Neutrophil (primary cell): Measurements from ENCODE around the gene SOX12.
"Not testable (repeated sequence)": the region's sequence is repeated elsewhere in the genome, so short reads cannot be mapped to it uniquely, and the experiment has no call there.

ENCODE experiments used
- H3K27ac ChIP-seq: fragments of 200-600 bp; sonication (generic); 2 replicates; pipeline ENCODE4 v1.5.1; 2016; ENCODE audit warnings: mild to moderate bottlenecking, moderate library complexity
- H3K27me3 ChIP-seq: fragments of 200-600 bp; sonication (generic); 2 replicates; pipeline ENCODE4 v1.6.0; 2016; ENCODE audit warnings: mild to moderate bottlenecking
- H3K36me3 ChIP-seq: fragments of 200-600 bp; sonication (generic); 2 replicates; pipeline ENCODE4 v1.5.1; 2017
- H3K4me1 ChIP-seq, 2 experiments: fragments of 200-600 bp in 1 of 2; sonication (generic) in 1 of 2; 1 replicate in 1 of 2; 2 replicates in 1 of 2; pipeline versions ENCODE4 v1.5.1 to v1.6.1; 2013 to 2016; ENCODE audit warnings: low read depth in 1 of 2, low read length in 1 of 2, mild to moderate bottlenecking in 1 of 2, moderate library complexity in 1 of 2; ENCODE audit not compliant: control insufficient read depth in 1 of 2, insufficient read depth in 1 of 2
- H3K4me3 ChIP-seq, 2 experiments: fragments of 200-600 bp in 1 of 2; sonication (generic) in 1 of 2; 1 replicate in 1 of 2; 2 replicates in 1 of 2; pipeline ENCODE4 v1.5.1; 2013 to 2016; ENCODE audit warnings: low read depth in 1 of 2, low read length in 1 of 2, mild to moderate bottlenecking in 1 of 2, moderate library complexity in 1 of 2
- H3K9me3 ChIP-seq: fragments of 200-600 bp; sonication (generic); 2 replicates; pipeline ENCODE4 v1.5.1; 2016
- TF ChIP-seq, protein P1 (sequence below): fragments of 200-600 bp; sonication (generic); IDR thresholded peaks from 2 replicates; pipeline ENCODE4 v1.5.1; 2016; ENCODE audit warnings: antibody characterized with exemption

Gene SOX12

DNA sequence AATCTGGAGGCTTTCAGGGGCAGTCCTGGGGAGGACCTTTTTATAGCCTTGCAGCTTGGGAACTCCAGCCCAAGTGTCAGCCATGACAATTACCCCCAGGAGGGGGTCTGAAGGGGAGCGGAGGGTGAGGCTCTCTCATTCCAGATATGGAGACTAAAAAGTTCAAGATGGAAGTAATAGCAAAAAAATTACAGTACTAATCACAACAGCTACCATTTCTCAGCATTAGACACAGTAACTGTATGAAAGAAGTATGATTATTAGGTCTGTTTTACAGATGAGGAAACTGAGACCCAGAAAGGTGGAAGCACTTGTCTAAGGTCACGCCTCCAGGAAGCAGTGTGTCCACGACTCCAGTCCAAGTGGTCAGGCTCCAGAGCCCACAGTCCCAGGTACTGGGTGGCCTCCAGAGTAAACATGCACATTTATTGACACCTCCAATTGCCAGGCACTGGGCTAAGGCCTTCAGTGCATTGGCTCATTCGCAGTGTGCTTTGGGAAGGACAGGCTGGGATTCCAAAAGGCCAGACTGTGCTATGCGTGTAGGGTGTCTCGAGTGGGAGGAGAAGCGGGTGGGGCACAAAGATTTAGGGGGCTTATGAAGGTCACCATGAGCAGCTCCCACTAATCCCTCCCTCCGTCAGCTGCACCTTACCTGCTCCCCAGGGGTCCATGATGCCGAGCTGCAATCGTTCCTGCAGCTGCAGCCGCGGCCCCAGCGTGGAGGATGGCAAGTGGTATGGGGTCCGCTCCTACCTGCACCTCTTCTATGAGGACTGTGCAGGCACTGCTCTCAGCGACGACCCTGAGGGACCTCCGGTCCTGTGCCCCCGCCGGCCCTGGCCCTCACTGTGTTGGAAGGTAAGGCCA lies 23.9 kb downstream of the SOX12 start:
- H3K4me1 ChIP-seq = peaks cover 14 to 19% of the 10 kb centered on the region in 2 experiments
- no peak overlapping the region for H3K27ac ChIP-seq
- peaks cover 58% of the 10 kb centered on the region for H3K27me3 ChIP-seq
- H3K9me3 ChIP-seq = no peaks in the 10 kb centered on the region
- no peaks in the 10 kb centered on the region for H3K36me3 ChIP-seq
- TF ChIP-seq, protein P1, sequence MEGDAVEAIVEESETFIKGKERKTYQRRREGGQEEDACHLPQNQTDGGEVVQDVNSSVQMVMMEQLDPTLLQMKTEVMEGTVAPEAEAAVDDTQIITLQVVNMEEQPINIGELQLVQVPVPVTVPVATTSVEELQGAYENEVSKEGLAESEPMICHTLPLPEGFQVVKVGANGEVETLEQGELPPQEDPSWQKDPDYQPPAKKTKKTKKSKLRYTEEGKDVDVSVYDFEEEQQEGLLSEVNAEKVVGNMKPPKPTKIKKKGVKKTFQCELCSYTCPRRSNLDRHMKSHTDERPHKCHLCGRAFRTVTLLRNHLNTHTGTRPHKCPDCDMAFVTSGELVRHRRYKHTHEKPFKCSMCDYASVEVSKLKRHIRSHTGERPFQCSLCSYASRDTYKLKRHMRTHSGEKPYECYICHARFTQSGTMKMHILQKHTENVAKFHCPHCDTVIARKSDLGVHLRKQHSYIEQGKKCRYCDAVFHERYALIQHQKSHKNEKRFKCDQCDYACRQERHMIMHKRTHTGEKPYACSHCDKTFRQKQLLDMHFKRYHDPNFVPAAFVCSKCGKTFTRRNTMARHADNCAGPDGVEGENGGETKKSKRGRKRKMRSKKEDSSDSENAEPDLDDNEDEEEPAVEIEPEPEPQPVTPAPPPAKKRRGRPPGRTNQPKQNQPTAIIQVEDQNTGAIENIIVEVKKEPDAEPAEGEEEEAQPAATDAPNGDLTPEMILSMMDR = no peak
- H3K4me3 ChIP-seq = no peak overlapping the region

DNA sequence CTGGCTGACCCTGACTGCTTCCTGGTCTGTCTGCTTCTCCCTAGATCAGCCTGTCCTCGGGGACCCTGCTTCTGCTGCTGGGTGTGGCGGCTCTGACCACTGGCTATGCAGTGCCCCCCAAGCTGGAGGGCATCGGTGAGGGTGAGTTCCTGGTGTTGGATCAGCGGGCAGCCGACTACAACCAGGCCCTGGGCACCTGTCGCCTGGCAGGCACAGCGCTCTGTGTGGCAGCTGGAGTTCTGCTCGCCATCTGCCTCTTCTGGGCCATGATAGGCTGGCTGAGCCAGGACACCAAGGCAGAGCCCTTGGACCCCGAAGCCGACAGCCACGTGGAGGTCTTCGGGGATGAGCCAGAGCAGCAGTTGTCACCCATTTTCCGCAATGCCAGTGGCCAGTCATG lies 27.8 kb downstream of the SOX12 start:
- Histone ChIP-seq H3K4me3 (no peak overlapping the region), H3K36me3 (no peaks in the 10 kb centered on the region), H3K27ac (no peak overlapping the region), H3K9me3 (no peaks in the 10 kb centered on the region), H3K27me3 (peaks cover 19% of the 10 kb centered on the region), H3K4me1 (peaks cover 7 to 8% of the 10 kb centered on the region in 2 experiments)
- TF ChIP-seq, protein P1 = no peak

DNA sequence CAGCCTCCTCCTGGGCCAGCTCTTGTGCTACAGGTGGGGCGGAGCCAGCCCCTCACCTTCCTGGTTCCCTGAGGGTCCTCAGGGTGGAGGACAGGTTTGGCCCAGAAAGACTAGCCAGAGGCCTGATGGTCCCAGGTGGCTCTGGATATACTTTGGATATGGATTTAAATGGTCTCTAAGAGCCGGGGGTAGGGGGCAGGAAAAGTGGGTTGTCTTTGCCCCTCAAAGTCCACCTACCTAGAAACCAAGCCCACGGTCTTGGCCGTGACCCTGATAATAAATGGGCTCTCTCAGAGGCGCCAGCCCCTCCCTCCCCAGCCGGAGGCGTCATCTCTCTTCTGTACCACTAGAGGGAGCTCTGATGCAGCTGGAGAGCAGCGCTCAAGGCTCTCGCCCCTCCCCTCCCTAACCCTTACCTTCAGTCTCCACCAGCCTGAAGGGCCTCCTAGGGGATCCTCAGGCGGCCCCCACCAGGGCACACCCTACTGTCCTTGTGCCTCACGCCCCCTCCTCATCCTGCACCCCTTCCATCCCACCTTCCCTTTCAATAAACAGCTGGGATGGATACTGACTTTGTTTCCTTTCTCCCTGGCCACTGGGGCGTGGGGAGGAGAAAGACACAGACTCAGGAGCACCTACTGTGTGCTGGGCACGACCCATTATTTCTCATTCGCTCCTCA lies 29.1 kb downstream of the SOX12 start:
- H3K9me3 ChIP-seq = no peaks in the 10 kb centered on the region
- peaks cover 6% of the 10 kb centered on the region for H3K27me3 ChIP-seq
- no peak overlapping the region for H3K4me3 ChIP-seq
- H3K36me3 ChIP-seq = no peaks in the 10 kb centered on the region
- peaks cover 5 to 7% of the 10 kb centered on the region in 2 experiments for H3K4me1 ChIP-seq
- H3K27ac ChIP-seq = no peak overlapping the region
- TF ChIP-seq, protein P1 = peak; percentile 96

DNA sequence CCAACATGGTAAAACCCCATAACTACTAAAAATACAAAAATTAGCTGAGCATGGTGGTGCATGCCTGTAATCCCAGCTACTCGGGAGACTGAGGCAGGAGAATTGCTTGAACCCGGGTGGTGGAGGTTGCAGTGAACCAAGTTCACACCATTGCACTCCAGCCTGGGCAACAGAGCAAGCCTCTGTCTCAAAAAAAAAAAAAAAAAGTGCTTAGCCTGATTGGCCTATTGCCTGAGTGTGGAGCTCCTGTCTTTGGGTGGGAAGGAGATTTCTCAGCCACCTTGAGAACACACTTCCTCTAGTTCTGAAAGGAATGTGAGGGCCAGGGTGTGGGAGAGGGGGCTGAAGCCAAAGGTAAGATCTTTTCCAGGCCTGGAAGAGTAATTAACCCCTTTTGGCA lies 30.8 kb downstream of the SOX12 start:
- H3K4me1 ChIP-seq, H3K27ac ChIP-seq, H3K4me3 ChIP-seq, H3K9me3 ChIP-seq, H3K36me3 ChIP-seq, H3K27me3 ChIP-seq: not testable (repeated sequence)

DNA sequence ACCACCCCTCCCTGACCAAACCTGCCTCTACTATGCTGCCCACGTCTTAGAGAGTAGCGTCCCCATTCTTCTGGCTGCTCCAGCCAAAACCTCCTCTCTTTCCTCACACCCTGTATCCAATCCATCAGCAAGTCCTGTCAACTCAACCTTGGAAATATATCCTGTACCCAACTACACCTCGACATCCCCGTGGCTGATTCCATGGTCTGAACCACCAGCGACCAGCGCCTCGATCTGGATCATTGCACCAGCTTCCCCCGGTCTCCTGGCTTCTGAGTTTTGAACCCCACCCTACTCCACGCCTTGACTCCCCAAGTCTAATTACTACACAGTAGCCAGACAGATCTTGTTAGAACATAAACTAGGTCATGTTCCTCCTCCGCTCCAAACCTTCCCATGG lies 31.4 kb downstream of the SOX12 start:
- H3K4me1 ChIP-seq = peaks cover 5 to 9% of the 10 kb centered on the region in 2 experiments

More for the DNA sequence above, 31.4 kb downstream of the SOX12 start:
- H3K36me3 ChIP-seq = no peaks in the 10 kb centered on the region
- H3K27me3 ChIP-seq = no peaks in the 10 kb centered on the region
- no peak overlapping the region for H3K4me3 ChIP-seq
- no peak overlapping the region for H3K27ac ChIP-seq
- H3K9me3 ChIP-seq = no peaks in the 10 kb centered on the region
- TF ChIP-seq, protein P1 = no peak
